Neural cell (in vitro differentiated cells): ENCODE data around the gene GRIP1. TPM values are rescaled to one million over a fixed set of nuclear protein-coding genes. Genes with fewer than 3 reads are reported as not detected.

Source experiments
- H2AFZ ChIP-seq: fragments of 200-600, 300-800 bp; sonication (generic), shearing (Covaris generic); 2 replicates; pipeline ENCODE4 v1.6.0; 2014; ENCODE audit warnings: low read depth, mild to moderate bottlenecking, antibody characterized with exemption, low read length, moderate library complexity
- H3F3A ChIP-seq: fragments of 200-600 bp; shearing (Covaris generic); 2 replicates; pipeline ENCODE4 v1.6.1; 2016; ENCODE audit warnings: mild to moderate bottlenecking, moderate library complexity, mixed read lengths, antibody characterized with exemption, low read length; ENCODE audit not compliant: insufficient read depth, poor library complexity, severe bottlenecking
- H3K27ac ChIP-seq: fragments of 200-600, 300-800 bp; sonication (generic), shearing (Covaris generic); 2 replicates; pipeline ENCODE4 v1.5.1; 2014; ENCODE audit warnings: mild to moderate bottlenecking, low read length, moderate library complexity
- H3K27me3 ChIP-seq: fragments of 300-800, 200-600 bp; sonication (generic), shearing (Covaris generic); 2 replicates; pipeline ENCODE4 v1.6.0; 2014; ENCODE audit warnings: mild to moderate bottlenecking, low read depth, low read length, moderate library complexity; ENCODE audit not compliant: insufficient read depth
- H3K36me3 ChIP-seq: fragments of 300-800, 200-600 bp; sonication (generic), shearing (Covaris generic); 2 replicates; pipeline ENCODE4 v1.5.1; 2014; ENCODE audit warnings: mild to moderate bottlenecking, antibody characterized with exemption, low read length, moderate library complexity; ENCODE audit not compliant: insufficient read depth
- H3K4me2 ChIP-seq: fragments of 300-800, 200-600 bp; sonication (generic), shearing (Covaris generic); 2 replicates; pipeline ENCODE4 v1.6.0; 2014; ENCODE audit warnings: mild to moderate bottlenecking, low read length
- H3K4me3 ChIP-seq: fragments of 300-800, 200-600 bp; sonication (generic), shearing (Covaris generic); 2 replicates; pipeline ENCODE4 v1.5.1; 2014; ENCODE audit warnings: mild to moderate bottlenecking, low read length, moderate library complexity
- H3K79me2 ChIP-seq: fragments of 200-600 bp; shearing (Covaris generic); replicated peaks from 2 replicates; pipeline ENCODE4 v1.6.0; 2014; ENCODE audit warnings: mild to moderate bottlenecking, low read length, moderate library complexity; ENCODE audit not compliant: insufficient read depth
- H3K9ac ChIP-seq: fragments of 300-800, 200-600 bp; sonication (generic), shearing (Covaris generic); 2 replicates; pipeline ENCODE4 v1.6.1; 2016; ENCODE audit warnings: mild to moderate bottlenecking, low read length, mixed read lengths
- H3K9me2 ChIP-seq: fragments of 200-600 bp; shearing (Covaris generic); 2 replicates; pipeline ENCODE4 v1.6.1; 2016; ENCODE audit warnings: mild to moderate bottlenecking, low read length, mixed read lengths; ENCODE audit not compliant: insufficient read depth
- H3K9me3 ChIP-seq: fragments of 200-600, 300-800 bp; sonication (generic), shearing (Covaris generic); 2 replicates; pipeline ENCODE4 v1.6.1; 2016; ENCODE audit warnings: mild to moderate bottlenecking, mixed run types, low read length, moderate library complexity, mixed read lengths
- H4K20me1 ChIP-seq: fragments of 200-600 bp; shearing (Covaris generic); 2 replicates; pipeline ENCODE4 v1.6.1; 2016; ENCODE audit warnings: mild to moderate bottlenecking, mixed run types; ENCODE audit not compliant: insufficient read depth
- EP300 ChIP-seq: fragments of 450-650 bp; conservative IDR thresholded peaks from 2 replicates; pipeline ENCODE4 v1.6.1; 2014; ENCODE audit warnings: antibody characterized with exemption, mild to moderate bottlenecking, moderate library complexity; ENCODE audit not compliant: poor library complexity, severe bottlenecking
- EZH2 ChIP-seq: fragments of 200-600, 300-800 bp; shearing (Covaris generic), sonication (generic); IDR thresholded peaks from 2 replicates; pipeline ENCODE4 v1.6.1; 2014; ENCODE audit warnings: antibody characterized with exemption, low read length, borderline replicate concordance, mild to moderate bottlenecking; ENCODE audit not compliant: insufficient read depth, poor library complexity, severe bottlenecking
- MXI1 ChIP-seq: fragments of 450-650 bp; conservative IDR thresholded peaks from 2 replicates; pipeline ENCODE4 v1.6.1; 2014; ENCODE audit warnings: antibody characterized with exemption, mild to moderate bottlenecking; ENCODE audit not compliant: poor library complexity, severe bottlenecking
- POLR2AphosphoS5 ChIP-seq: IDR thresholded peaks from 2 replicates; pipeline ENCODE4 v1.6.1; 2012
- RAD21 ChIP-seq: fragments of 450-650 bp; conservative IDR thresholded peaks from 2 replicates; pipeline ENCODE4 v1.6.1; 2014; ENCODE audit warnings: antibody characterized with exemption, mild to moderate bottlenecking, moderate library complexity
- REST ChIP-seq: IDR thresholded peaks from 2 replicates; pipeline ENCODE4 v1.6.1; 2012; ENCODE audit warnings: borderline replicate concordance
- SMC3 ChIP-seq: fragments of 450-650 bp; conservative IDR thresholded peaks from 2 replicates; pipeline ENCODE4 v1.6.1; 2014; ENCODE audit warnings: antibody characterized with exemption, mild to moderate bottlenecking, moderate library complexity; ENCODE audit not compliant: poor library complexity
- TAF1 ChIP-seq: IDR thresholded peaks from 2 replicates; pipeline ENCODE4 v1.6.1; 2012; ENCODE audit warnings: low read depth
- polyA plus RNA-seq: library from polyadenylated mRNA; depleted of rRNA; stranded (reverse); fragments of >200 nt; gene quantifications from 2 replicates; pipeline ENCODE4 v1.2.3, GENCODE V29; 2014
- TF ChIP-seq, protein P1 (sequence below): fragments of 450-650 bp; IDR thresholded peaks from 2 replicates; pipeline ENCODE4 v1.5.1; 2014; ENCODE audit warnings: antibody characterized with exemption, mild to moderate bottlenecking, moderate library complexity; ENCODE audit not compliant: poor library complexity, severe bottlenecking

The GRIP1 gene
- polyA plus RNA-seq, 1 donor from 2014 or later: 41.1 TPM

GRCh38 chr12:66365718-66366490 is 313.0 kb downstream of the GRIP1 start:
- Histone ChIP-seq H4K20me1 (no peaks in the 10 kb centered on the region), H3K4me2 (no peak overlapping the region)
- TF ChIP-seq MXI1 (no peak), EP300 (no peak), SMC3 (no peak), POLR2AphosphoS5 (no peak), REST (no peak), EZH2 (no peak), TAF1 (no peak), RAD21 (no peak)
- TF ChIP-seq, protein P1, sequence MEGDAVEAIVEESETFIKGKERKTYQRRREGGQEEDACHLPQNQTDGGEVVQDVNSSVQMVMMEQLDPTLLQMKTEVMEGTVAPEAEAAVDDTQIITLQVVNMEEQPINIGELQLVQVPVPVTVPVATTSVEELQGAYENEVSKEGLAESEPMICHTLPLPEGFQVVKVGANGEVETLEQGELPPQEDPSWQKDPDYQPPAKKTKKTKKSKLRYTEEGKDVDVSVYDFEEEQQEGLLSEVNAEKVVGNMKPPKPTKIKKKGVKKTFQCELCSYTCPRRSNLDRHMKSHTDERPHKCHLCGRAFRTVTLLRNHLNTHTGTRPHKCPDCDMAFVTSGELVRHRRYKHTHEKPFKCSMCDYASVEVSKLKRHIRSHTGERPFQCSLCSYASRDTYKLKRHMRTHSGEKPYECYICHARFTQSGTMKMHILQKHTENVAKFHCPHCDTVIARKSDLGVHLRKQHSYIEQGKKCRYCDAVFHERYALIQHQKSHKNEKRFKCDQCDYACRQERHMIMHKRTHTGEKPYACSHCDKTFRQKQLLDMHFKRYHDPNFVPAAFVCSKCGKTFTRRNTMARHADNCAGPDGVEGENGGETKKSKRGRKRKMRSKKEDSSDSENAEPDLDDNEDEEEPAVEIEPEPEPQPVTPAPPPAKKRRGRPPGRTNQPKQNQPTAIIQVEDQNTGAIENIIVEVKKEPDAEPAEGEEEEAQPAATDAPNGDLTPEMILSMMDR: no peak

GRCh38 chr12:66361703-66362102 is 317.2 kb downstream of the GRIP1 start:
- H3K79me2 ChIP-seq: no peaks in the 10 kb centered on the region
- TF ChIP-seq REST (no peak), RAD21 (no peak)
- H4K20me1 ChIP-seq: no peaks in the 10 kb centered on the region
- H3K9ac ChIP-seq: no peak overlapping the region
- H3K4me2 ChIP-seq: no peak overlapping the region
- H3K27me3 ChIP-seq: no peaks in the 10 kb centered on the region
- no peaks in the 10 kb centered on the region for H3K9me2 ChIP-seq
- H3K4me3 ChIP-seq: no peak overlapping the region
- no peak overlapping the region for H3K27ac ChIP-seq
- no peak overlapping the region for H2AFZ ChIP-seq
- no peaks in the 10 kb centered on the region for H3K36me3 ChIP-seq
- no peaks in the 10 kb centered on the region for H3F3A ChIP-seq
- no peaks in the 10 kb centered on the region for H3K9me3 ChIP-seq

More at GRCh38 chr12:66365718-66366490, 313.0 kb downstream of the GRIP1 start:
- Histone ChIP-seq H2AFZ (no peak overlapping the region), H3F3A (no peaks in the 10 kb centered on the region), H3K9me2 (no peaks in the 10 kb centered on the region), H3K79me2 (no peaks in the 10 kb centered on the region), H3K27ac (no peak overlapping the region), H3K36me3 (peaks cover 5% of the 10 kb centered on the region), H3K9me3 (no peaks in the 10 kb centered on the region), H3K4me3 (no peak overlapping the region), H3K9ac (no peak overlapping the region), H3K27me3 (no peaks in the 10 kb centered on the region)
